HEK293 (cell line): ENCODE measurements around the gene TRPV6.

Experiments
- CTCF ChIA-PET: fragments of 350-600 bp; formaldehyde crosslinking; extraction: SDS; loops from one replicate; lab custom pipeline; 2021; ENCODE audit warnings: antibody characterized with exemption; lab: Yijun Ruan, JAX
- POLR2A ChIA-PET: fragments of 300-600 bp; formaldehyde crosslinking; extraction: SDS; loops from one replicate; lab custom pipeline; 2020; ENCODE audit warnings: antibody characterized with exemption, inconsistent platforms; lab: Yijun Ruan, JAX
- H3K27ac ChIP-seq: fragments of 200-500 bp; sonication (Bioruptor generic); 2 replicates; pipeline ENCODE4 v1.5.1; 2014; ENCODE audit warnings: low read depth, low read length, control low read depth, inconsistent platforms; ENCODE audit errors: extremely low read depth
- H3K36me3 ChIP-seq, 2 experiments: fragments of 200-500 bp in 1 of 2; sonication (Bioruptor generic) in 1 of 2; 1 replicate in 1 of 2; 2 replicates in 1 of 2; pipeline ENCODE4 v1.5.1; 2014 to 2017; ENCODE audit warnings: inconsistent platforms in 2 of 2, low read length in 2 of 2; ENCODE audit not compliant: control insufficient read depth in 2 of 2, insufficient read depth in 1 of 2
- H3K4me1 ChIP-seq: fragments of 200-500 bp; sonication (Bioruptor generic); 2 replicates; pipeline ENCODE4 v1.5.1; 2014; ENCODE audit warnings: mild to moderate bottlenecking, low read length, inconsistent platforms; ENCODE audit not compliant: control insufficient read depth, insufficient read depth
- H3K4me3 ChIP-seq: 2 replicates; pipeline ENCODE4 v1.5.1; 2011; ENCODE audit warnings: low read depth, mild to moderate bottlenecking, control low read depth, low read length, moderate library complexity
- H3K9me3 ChIP-seq: fragments of 200-500 bp; sonication (Bioruptor generic); 2 replicates; pipeline ENCODE4 v1.5.1; 2014; ENCODE audit warnings: low read depth, low read length, inconsistent platforms; ENCODE audit not compliant: control insufficient read depth, insufficient read depth
- BCL11A ChIP-seq: fragments of 450-650 bp; formaldehyde crosslinking; IDR thresholded peaks from 2 replicates; pipeline ENCODE4 v1.5.1; 2016; ENCODE audit warnings: low read depth, missing biosample characterization, missing genetic modification characterization
- CTCF ChIP-seq: fragments of 450-650 bp; formaldehyde crosslinking; IDR thresholded peaks from 2 replicates; pipeline ENCODE4 v1.5.1; 2016; ENCODE audit warnings: missing biosample characterization, missing genetic modification characterization
- ELK4 ChIP-seq: IDR thresholded peaks from 2 replicates; pipeline ENCODE4 v1.6.1; 2011; ENCODE audit warnings: mild to moderate bottlenecking, low read depth, low read length, borderline replicate concordance
- GLI4 ChIP-seq: fragments of 450-650 bp; formaldehyde crosslinking; IDR thresholded peaks from 2 replicates; pipeline ENCODE4 v1.5.1; 2016; ENCODE audit warnings: missing biosample characterization, missing genetic modification characterization
- MEIS1 ChIP-seq: sonication (generic); formaldehyde crosslinking; IDR thresholded peaks from 2 replicates; pipeline ENCODE4 v1.8.1; 2022; ENCODE audit warnings: missing genetic modification reagents, mild to moderate bottlenecking, borderline replicate concordance
- SCRT2 ChIP-seq: fragments of 450-650 bp; formaldehyde crosslinking; IDR thresholded peaks from 2 replicates; pipeline ENCODE4 v1.5.1; 2016; ENCODE audit warnings: missing biosample characterization, missing genetic modification characterization
- SP2 ChIP-seq: fragments of 450-650 bp; formaldehyde crosslinking; IDR thresholded peaks from 2 replicates; pipeline ENCODE4 v1.5.1; 2016; ENCODE audit warnings: missing biosample characterization, missing genetic modification characterization
- TCF7L2 ChIP-seq: IDR thresholded peaks from 2 replicates; pipeline ENCODE4 v1.6.1; 2011; ENCODE audit warnings: low read depth, mild to moderate bottlenecking, inconsistent platforms, low read length, moderate library complexity, borderline replicate concordance
- ZBTB17 ChIP-seq: fragments of 450-650 bp; formaldehyde crosslinking; IDR thresholded peaks from 2 replicates; pipeline ENCODE4 v1.5.1; 2016; ENCODE audit warnings: missing biosample characterization, missing genetic modification characterization
- ZBTB48 ChIP-seq: fragments of 450-650 bp; formaldehyde crosslinking; IDR thresholded peaks from 2 replicates; pipeline ENCODE4 v1.5.1; 2016; ENCODE audit warnings: missing biosample characterization, missing genetic modification characterization
- ZNF121 ChIP-seq: fragments of 450-650 bp; formaldehyde crosslinking; IDR thresholded peaks from 2 replicates; pipeline ENCODE4 v1.5.1; 2016; ENCODE audit warnings: missing biosample characterization, missing genetic modification characterization
- ZNF221 ChIP-seq: fragments of 450-650 bp; formaldehyde crosslinking; IDR thresholded peaks from 2 replicates; pipeline ENCODE4 v1.5.1; 2017; ENCODE audit warnings: missing biosample characterization, missing genetic modification characterization, borderline replicate concordance
- ZNF366 ChIP-seq: fragments of 450-650 bp; formaldehyde crosslinking; conservative IDR thresholded peaks from 2 replicates; pipeline ENCODE4 v1.5.1; 2016; ENCODE audit warnings: missing biosample characterization, missing genetic modification characterization
- ZNF391 ChIP-seq: fragments of 450-650 bp; formaldehyde crosslinking; IDR thresholded peaks from 2 replicates; pipeline ENCODE4 v1.5.1; 2016; ENCODE audit warnings: low read depth, missing biosample characterization, missing genetic modification characterization, borderline replicate concordance
- ZNF404 ChIP-seq: fragments of 450-650 bp; formaldehyde crosslinking; IDR thresholded peaks from 2 replicates; pipeline ENCODE4 v1.5.1; 2017; ENCODE audit warnings: missing biosample characterization, missing genetic modification characterization
- ZNF433 ChIP-seq: fragments of 450-650 bp; formaldehyde crosslinking; IDR thresholded peaks from 2 replicates; pipeline ENCODE4 v1.5.1; 2016; ENCODE audit warnings: missing biosample characterization, missing genetic modification characterization, low read depth
- ZNF514 ChIP-seq: fragments of 450-650 bp; formaldehyde crosslinking; IDR thresholded peaks from 2 replicates; pipeline ENCODE4 v1.5.1; 2016; ENCODE audit warnings: missing biosample characterization, missing genetic modification characterization
- ZNF555 ChIP-seq: fragments of 450-650 bp; formaldehyde crosslinking; conservative IDR thresholded peaks from 2 replicates; pipeline ENCODE4 v1.5.1; 2017; ENCODE audit warnings: missing biosample characterization, mild to moderate bottlenecking, missing genetic modification characterization, inconsistent platforms
- ZNF558 ChIP-seq: fragments of 450-650 bp; formaldehyde crosslinking; IDR thresholded peaks from 2 replicates; pipeline ENCODE4 v1.5.1; 2016; ENCODE audit warnings: missing biosample characterization, missing genetic modification characterization
- ZNF654 ChIP-seq: fragments of 450-650 bp; formaldehyde crosslinking; IDR thresholded peaks from 2 replicates; pipeline ENCODE4 v1.5.1; 2016; ENCODE audit warnings: low read depth, missing biosample characterization, missing genetic modification characterization
- ZNF670 ChIP-seq: fragments of 450-650 bp; formaldehyde crosslinking; IDR thresholded peaks from 2 replicates; pipeline ENCODE4 v1.5.1; 2016; ENCODE audit warnings: missing biosample characterization, missing genetic modification characterization, low read depth
- ZNF791 ChIP-seq: fragments of 450-650 bp; formaldehyde crosslinking; IDR thresholded peaks from 2 replicates; pipeline ENCODE4 v1.5.1; 2016; ENCODE audit warnings: missing biosample characterization, missing genetic modification characterization
- ZNF792 ChIP-seq: fragments of 450-650 bp; formaldehyde crosslinking; IDR thresholded peaks from 2 replicates; pipeline ENCODE4 v1.5.1; 2016; ENCODE audit warnings: missing biosample characterization, missing genetic modification characterization
- ZNF843 ChIP-seq: fragments of 450-650 bp; formaldehyde crosslinking; IDR thresholded peaks from 2 replicates; pipeline ENCODE4 v1.5.1; 2016; ENCODE audit warnings: missing biosample characterization, missing genetic modification characterization
- ZSCAN30 ChIP-seq: fragments of 450-650 bp; IDR thresholded peaks from 2 replicates; pipeline ENCODE4 v1.5.1; 2018; ENCODE audit warnings: missing biosample characterization, mild to moderate bottlenecking, missing genetic modification characterization, moderate library complexity
- TF ChIP-seq, protein P1 (sequence below): fragments of 450-650 bp; formaldehyde crosslinking; IDR thresholded peaks from 2 replicates; pipeline ENCODE4 v1.5.1; 2017; ENCODE audit warnings: missing biosample characterization, missing genetic modification characterization
- TF ChIP-seq, protein P2 (sequence below): fragments of 450-650 bp; formaldehyde crosslinking; IDR thresholded peaks from 2 replicates; pipeline ENCODE4 v1.5.1; 2016; ENCODE audit warnings: missing biosample characterization, missing genetic modification characterization
- TF ChIP-seq, protein P3 (sequence below): fragments of 450-650 bp; formaldehyde crosslinking; IDR thresholded peaks from 2 replicates; pipeline ENCODE4 v1.5.1; 2016; ENCODE audit warnings: missing biosample characterization, missing genetic modification characterization

The TRPV6 gene

GRCh38 chr7:142880876-142881505 is 4.6 kb downstream of the TRPV6 start:
- Histone ChIP-seq H3K4me3 (no peak overlapping the region), H3K27ac (no peak overlapping the region), H3K4me1 (no peaks in the 10 kb centered on the region), H3K9me3 (no peaks in the 10 kb centered on the region), H3K36me3 (no peaks in the 10 kb centered on the region)
- POLR2A ChIA-PET: no interaction called here
- CTCF ChIA-PET: interaction anchor here (0.6 to 5.0 kb wide), 33 partner anchors 9 to 1321 kb away, joined by 3 to 75 read pairs (median 3); partner anchors contain the start of genes EPHB6 and TAS2R40
- TF ChIP-seq ZBTB48 (tag by site-specific recombination): no peak
- TF ChIP-seq CTCF (tag by site-specific recombination): peak; percentile 10; the same call in 1 of the 2 replicates
- no peak for TF ChIP-seq SCRT2 (tag by site-specific recombination)
- TF ChIP-seq ZNF792 (tag by site-specific recombination): no peak
- no peak for TF ChIP-seq ZBTB17 (tag by site-specific recombination)
- TF ChIP-seq ZNF654 (tag by site-specific recombination): peak; percentile 34; the same call in 1 of the 2 replicates
- TF ChIP-seq, protein P1, sequence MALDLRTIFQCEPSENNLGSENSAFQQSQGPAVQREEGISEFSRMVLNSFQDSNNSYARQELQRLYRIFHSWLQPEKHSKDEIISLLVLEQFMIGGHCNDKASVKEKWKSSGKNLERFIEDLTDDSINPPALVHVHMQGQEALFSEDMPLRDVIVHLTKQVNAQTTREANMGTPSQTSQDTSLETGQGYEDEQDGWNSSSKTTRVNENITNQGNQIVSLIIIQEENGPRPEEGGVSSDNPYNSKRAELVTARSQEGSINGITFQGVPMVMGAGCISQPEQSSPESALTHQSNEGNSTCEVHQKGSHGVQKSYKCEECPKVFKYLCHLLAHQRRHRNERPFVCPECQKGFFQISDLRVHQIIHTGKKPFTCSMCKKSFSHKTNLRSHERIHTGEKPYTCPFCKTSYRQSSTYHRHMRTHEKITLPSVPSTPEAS: no peak
- no peak for TF ChIP-seq TCF7L2
- TF ChIP-seq ZNF121: no peak
- TF ChIP-seq ZNF433 (tag by site-specific recombination): no peak
- no peak for TF ChIP-seq ZNF670 (tag by site-specific recombination)
- TF ChIP-seq ZNF791 (tag by site-specific recombination): no peak
- TF ChIP-seq BCL11A (tag by site-specific recombination): no peak

DNA sequence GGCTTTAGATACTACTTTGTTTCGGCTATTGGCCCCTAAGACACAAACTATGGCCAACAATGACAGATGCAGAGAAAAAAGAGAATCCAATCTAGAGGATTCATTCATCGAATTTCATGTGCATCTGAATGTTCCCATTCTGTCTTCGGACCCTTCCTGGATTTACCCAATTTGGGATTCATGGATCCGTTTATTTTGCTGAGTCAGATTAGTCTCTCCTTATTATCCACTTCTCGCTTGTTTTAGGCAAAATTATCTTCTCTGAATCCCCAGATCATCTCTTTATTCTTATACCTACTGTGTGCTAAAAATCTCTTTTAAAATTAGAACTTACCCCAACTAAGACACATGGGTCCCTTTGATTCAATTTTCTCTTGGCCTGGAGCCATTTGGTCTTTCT is 6.5 kb downstream of the TRPV6 start:
- CTCF ChIA-PET: interaction anchor here (0.5 to 5.0 kb wide), 6 partner anchors 31 to 345 kb away, joined by 3 to 75 read pairs (median 8); no protein-coding TSS in a partner anchor
- POLR2A ChIA-PET: no interaction called here
- no peak overlapping the region for H3K27ac ChIP-seq
- H3K4me3 ChIP-seq: no peak overlapping the region
- no peaks in the 10 kb centered on the region for H3K36me3 ChIP-seq
- no peaks in the 10 kb centered on the region for H3K4me1 ChIP-seq
- H3K9me3 ChIP-seq: no peaks in the 10 kb centered on the region
- TF ChIP-seq ZNF221 (tag by site-specific recombination) (no peak), ZNF555 (tag by site-specific recombination) (no peak), ZSCAN30 (no peak), ZNF514 (no peak), GLI4 (no peak), MEIS1 (no peak), ZNF391 (tag by site-specific recombination) (no peak), ZNF843 (no peak), ZBTB48 (tag by site-specific recombination) (no peak), ZNF558 (tag by site-specific recombination) (no peak), ELK4 (no peak), ZNF404 (no peak), SP2 (no peak), ZNF366 (no peak)
- TF ChIP-seq, protein P2, sequence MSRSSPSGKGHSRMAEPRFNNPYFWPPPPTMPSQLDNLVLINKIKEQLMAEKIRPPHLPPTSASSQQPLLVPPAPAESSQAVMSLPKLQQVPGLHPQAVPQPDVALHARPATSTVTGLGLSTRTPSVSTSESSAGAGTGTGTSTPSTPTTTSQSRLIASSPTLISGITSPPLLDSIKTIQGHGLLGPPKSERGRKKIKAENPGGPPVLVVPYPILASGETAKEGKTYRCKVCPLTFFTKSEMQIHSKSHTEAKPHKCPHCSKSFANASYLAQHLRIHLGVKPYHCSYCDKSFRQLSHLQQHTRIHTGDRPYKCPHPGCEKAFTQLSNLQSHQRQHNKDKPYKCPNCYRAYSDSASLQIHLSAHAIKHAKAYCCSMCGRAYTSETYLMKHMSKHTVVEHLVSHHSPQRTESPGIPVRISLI: no peak
- TF ChIP-seq, protein P3, sequence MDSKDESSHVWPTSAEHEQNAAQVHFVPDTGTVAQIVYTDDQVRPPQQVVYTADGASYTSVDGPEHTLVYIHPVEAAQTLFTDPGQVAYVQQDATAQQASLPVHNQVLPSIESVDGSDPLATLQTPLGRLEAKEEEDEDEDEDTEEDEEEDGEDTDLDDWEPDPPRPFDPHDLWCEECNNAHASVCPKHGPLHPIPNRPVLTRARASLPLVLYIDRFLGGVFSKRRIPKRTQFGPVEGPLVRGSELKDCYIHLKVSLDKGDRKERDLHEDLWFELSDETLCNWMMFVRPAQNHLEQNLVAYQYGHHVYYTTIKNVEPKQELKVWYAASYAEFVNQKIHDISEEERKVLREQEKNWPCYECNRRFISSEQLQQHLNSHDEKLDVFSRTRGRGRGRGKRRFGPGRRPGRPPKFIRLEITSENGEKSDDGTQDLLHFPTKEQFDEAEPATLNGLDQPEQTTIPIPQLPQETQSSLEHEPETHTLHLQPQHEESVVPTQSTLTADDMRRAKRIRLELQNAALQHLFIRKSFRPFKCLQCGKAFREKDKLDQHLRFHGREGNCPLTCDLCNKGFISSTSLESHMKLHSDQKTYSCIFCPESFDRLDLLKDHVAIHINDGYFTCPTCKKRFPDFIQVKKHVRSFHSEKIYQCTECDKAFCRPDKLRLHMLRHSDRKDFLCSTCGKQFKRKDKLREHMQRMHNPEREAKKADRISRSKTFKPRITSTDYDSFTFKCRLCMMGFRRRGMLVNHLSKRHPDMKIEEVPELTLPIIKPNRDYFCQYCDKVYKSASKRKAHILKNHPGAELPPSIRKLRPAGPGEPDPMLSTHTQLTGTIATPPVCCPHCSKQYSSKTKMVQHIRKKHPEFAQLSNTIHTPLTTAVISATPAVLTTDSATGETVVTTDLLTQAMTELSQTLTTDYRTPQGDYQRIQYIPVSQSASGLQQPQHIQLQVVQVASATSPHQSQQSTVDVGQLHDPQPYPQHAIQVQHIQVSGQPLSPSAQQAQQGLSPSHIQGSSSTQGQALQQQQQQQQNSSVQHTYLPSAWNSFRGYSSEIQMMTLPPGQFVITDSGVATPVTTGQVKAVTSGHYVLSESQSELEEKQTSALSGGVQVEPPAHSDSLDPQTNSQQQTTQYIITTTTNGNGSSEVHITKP (tag by site-specific recombination): no peak
